Breast epithelium (tissue), 3 donors: ENCODE results near the gene DVL1.

Experiments
- POLR2A ChIP-seq: fragments of 450-650 bp; IDR thresholded peaks from one replicate; pipeline ENCODE4 v1.6.1; 2016; ENCODE audit warnings: antibody characterized with exemption, mild to moderate bottlenecking, moderate library complexity
- POLR2AphosphoS5 ChIP-seq, 3 donors: sonication (generic); formaldehyde crosslinking; IDR thresholded peaks; one replicate each; pipeline ENCODE4 v1.6.1; 2017; ENCODE audit warnings: antibody characterized with exemption in 3 of 3
- TF ChIP-seq, protein P1 (sequence below), 3 donors: fragments of 450-650 bp; IDR thresholded peaks; one replicate each; pipeline ENCODE4 v1.5.1; 2016 to 2017; ENCODE audit warnings: antibody characterized with exemption in 3 of 3, mild to moderate bottlenecking in 3 of 3, moderate library complexity in 3 of 3

DNA sequence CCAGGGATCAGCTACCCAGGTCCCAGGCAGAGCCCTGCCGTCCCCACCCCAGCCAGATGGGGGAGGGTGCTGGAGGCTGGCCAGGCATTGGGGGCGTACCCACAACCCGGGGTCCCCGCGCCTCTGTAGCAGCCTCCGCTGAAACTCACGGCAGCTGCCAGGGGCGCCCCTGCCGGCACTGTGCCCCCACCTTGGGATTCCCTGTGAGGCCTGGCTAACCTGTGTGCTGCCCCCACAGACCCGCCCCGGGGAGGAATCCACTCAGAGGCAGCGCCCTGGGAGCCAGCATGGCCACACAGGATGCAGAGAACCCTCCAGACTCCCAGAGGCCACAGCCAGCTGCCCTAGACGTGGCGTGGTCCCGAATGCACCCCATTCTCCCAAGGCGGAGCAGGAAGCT, 3.8 kb downstream of the DVL1 start:
- TF ChIP-seq, protein P1, sequence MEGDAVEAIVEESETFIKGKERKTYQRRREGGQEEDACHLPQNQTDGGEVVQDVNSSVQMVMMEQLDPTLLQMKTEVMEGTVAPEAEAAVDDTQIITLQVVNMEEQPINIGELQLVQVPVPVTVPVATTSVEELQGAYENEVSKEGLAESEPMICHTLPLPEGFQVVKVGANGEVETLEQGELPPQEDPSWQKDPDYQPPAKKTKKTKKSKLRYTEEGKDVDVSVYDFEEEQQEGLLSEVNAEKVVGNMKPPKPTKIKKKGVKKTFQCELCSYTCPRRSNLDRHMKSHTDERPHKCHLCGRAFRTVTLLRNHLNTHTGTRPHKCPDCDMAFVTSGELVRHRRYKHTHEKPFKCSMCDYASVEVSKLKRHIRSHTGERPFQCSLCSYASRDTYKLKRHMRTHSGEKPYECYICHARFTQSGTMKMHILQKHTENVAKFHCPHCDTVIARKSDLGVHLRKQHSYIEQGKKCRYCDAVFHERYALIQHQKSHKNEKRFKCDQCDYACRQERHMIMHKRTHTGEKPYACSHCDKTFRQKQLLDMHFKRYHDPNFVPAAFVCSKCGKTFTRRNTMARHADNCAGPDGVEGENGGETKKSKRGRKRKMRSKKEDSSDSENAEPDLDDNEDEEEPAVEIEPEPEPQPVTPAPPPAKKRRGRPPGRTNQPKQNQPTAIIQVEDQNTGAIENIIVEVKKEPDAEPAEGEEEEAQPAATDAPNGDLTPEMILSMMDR (IDR thresholded peaks at IDR 0.05), result no peak
- TF ChIP-seq POLR2AphosphoS5 (IDR thresholded peaks at IDR 0.05) (no peak), POLR2A (no peak)
